K562 (cell line): ENCODE data around the gene SERPINA1. TPM values are rescaled to one million over a fixed set of nuclear protein-coding genes. Genes with fewer than 3 reads are reported as not detected.

Experiments
- HDAC6 ChIP-seq: IDR thresholded peaks from 2 replicates; pipeline ENCODE4 v1.6.1; 2012; ENCODE audit warnings: low read depth, mild to moderate bottlenecking, control low read depth, inconsistent platforms, low read length, moderate library complexity
- KAT8 ChIP-seq: fragments of 450-650 bp; IDR thresholded peaks from 2 replicates; pipeline ENCODE4 v1.6.1; 2016; ENCODE audit warnings: low read depth, mild to moderate bottlenecking
- KDM2B ChIP-seq: fragments of 250-450 bp; sonication (Bioruptor Pico); IDR thresholded peaks from 2 replicates; pipeline ENCODE4 v1.8.0; 2021; ENCODE audit warnings: mild to moderate bottlenecking, moderate library complexity
- KDM5B ChIP-seq: fragments of 200-600 bp; sonication (generic); IDR thresholded peaks from 2 replicates; pipeline ENCODE4 v1.6.1; 2012; ENCODE audit warnings: low read depth, mild to moderate bottlenecking, moderate library complexity, low read length, control low read depth, inconsistent platforms; ENCODE audit not compliant: insufficient replicate concordance
- RBM15 ChIP-seq: fragments of 200-400 bp; formaldehyde crosslinking; IDR thresholded peaks from 2 replicates; pipeline ENCODE4 v1.6.1; 2018; ENCODE audit warnings: mild to moderate bottlenecking, low read length, moderate library complexity; ENCODE audit not compliant: insufficient read depth
- TEAD1 ChIP-seq, 2 experiments: fragments of 450-650 bp in 1 of 2; sonication (generic) in 1 of 2; formaldehyde crosslinking; IDR thresholded peaks; 2 replicates each; pipeline versions ENCODE4 v1.4.0 to v1.8.0; 2020 to 2022; ENCODE audit warnings: mild to moderate bottlenecking in 2 of 2, missing genetic modification reagents in 1 of 2
- YY1 ChIP-seq, 3 experiments: IDR thresholded peaks; 2 replicates each; pipeline ENCODE4 v1.6.1; 2011; ENCODE audit warnings: low read length in 2 of 3, mild to moderate bottlenecking in 2 of 3, moderate library complexity in 2 of 3, borderline replicate concordance in 1 of 3, control low read depth in 1 of 3, low read depth in 1 of 3; ENCODE audit not compliant: insufficient read depth in 3 of 3, insufficient replicate concordance in 2 of 3, control insufficient read depth in 1 of 3, insufficient read length in 1 of 3; ENCODE audit errors: extremely low read depth in 1 of 3
- ZNF764 ChIP-seq: fragments of 250-450 bp; sonication (Bioruptor Pico); IDR thresholded peaks from 2 replicates; pipeline ENCODE4 v1.4.0; 2020; ENCODE audit warnings: low read depth, mild to moderate bottlenecking, moderate library complexity
- polyA plus RNA-seq, 8 experiments: library from polyadenylated mRNA; depleted of rRNA in 4 of 8; stranded (reverse) in 5 of 8; unstranded in 3 of 8; fragments of >200 nt; fragmentation: Nextera tagmentation in 2 of 8; fragmentation: Illumina TruSeq in 1 of 8; extraction: Ambion mirVana in 2 of 8; extraction: Trizol in 1 of 8; gene quantifications; 2 replicates each; pipeline versions ENCODE4 v1.2.1 to v1.2.3, GENCODE V29; 2011 to 2014; ENCODE audit warnings: inconsistent platforms in 1 of 8, missing spikeins in 1 of 8
- total RNA-seq, 7 experiments: library from RNA; depleted of rRNA in 6 of 7; stranded (reverse); fragments of >200 nt in 6 of 7; fragmentation: Illumina TruSeq in 2 of 7; extraction: Trizol in 2 of 7; gene quantifications; 2 replicates each; pipeline versions ENCODE4 v1.2.1 to v1.2.3, GENCODE V29; 2011 to 2021; ENCODE audit warnings: low replicate concordance in 1 of 7
- TF ChIP-seq, protein P1 (sequence below): fragments of 200-600 bp; sonication (generic); IDR thresholded peaks from one replicate; pipeline ENCODE4 v1.6.1; 2012; ENCODE audit warnings: mild to moderate bottlenecking, low read depth, low read length, inconsistent platforms
- TF ChIP-seq, protein P2 (sequence below): IDR thresholded peaks from 3 replicates; pipeline ENCODE4 v1.6.1; 2011; ENCODE audit warnings: borderline replicate concordance, mild to moderate bottlenecking, moderate library complexity; ENCODE audit not compliant: insufficient read length; ENCODE audit errors: extremely low read depth

SERPINA1 gene
- total and polyA plus RNA-seq, 9 of the 15 experiments (the other 6 are each of a cell fraction or from before 2014, with no cell fraction given), result 4.1 TPM; not detected in 8

DNA sequence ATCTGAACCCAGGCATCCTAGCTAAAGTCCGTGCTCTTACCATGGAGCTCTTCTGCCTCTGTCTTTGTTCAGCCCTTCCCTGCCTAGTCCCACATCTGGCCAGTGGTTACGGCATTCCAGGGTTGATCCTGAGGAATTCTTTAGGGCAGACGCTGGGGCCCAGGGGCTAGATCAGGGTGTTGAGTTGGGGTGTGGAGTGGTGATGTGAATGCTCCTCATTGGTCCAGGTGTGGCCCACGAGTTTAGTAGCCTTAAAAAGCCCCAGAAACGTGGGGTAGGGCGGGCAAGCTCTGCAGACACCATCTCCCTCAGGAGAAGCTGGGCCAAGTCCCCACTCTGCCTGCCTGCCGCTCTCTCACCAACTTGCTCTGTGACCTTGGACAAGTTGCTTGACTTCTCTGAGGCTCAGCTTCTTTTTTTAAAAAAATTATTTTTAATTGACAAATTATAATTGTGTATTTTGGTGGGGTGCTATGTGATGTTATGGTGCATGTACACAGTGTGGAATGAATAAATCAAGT lies 56.3 kb downstream of the SERPINA1 start (continued):
- TF ChIP-seq, protein P1, sequence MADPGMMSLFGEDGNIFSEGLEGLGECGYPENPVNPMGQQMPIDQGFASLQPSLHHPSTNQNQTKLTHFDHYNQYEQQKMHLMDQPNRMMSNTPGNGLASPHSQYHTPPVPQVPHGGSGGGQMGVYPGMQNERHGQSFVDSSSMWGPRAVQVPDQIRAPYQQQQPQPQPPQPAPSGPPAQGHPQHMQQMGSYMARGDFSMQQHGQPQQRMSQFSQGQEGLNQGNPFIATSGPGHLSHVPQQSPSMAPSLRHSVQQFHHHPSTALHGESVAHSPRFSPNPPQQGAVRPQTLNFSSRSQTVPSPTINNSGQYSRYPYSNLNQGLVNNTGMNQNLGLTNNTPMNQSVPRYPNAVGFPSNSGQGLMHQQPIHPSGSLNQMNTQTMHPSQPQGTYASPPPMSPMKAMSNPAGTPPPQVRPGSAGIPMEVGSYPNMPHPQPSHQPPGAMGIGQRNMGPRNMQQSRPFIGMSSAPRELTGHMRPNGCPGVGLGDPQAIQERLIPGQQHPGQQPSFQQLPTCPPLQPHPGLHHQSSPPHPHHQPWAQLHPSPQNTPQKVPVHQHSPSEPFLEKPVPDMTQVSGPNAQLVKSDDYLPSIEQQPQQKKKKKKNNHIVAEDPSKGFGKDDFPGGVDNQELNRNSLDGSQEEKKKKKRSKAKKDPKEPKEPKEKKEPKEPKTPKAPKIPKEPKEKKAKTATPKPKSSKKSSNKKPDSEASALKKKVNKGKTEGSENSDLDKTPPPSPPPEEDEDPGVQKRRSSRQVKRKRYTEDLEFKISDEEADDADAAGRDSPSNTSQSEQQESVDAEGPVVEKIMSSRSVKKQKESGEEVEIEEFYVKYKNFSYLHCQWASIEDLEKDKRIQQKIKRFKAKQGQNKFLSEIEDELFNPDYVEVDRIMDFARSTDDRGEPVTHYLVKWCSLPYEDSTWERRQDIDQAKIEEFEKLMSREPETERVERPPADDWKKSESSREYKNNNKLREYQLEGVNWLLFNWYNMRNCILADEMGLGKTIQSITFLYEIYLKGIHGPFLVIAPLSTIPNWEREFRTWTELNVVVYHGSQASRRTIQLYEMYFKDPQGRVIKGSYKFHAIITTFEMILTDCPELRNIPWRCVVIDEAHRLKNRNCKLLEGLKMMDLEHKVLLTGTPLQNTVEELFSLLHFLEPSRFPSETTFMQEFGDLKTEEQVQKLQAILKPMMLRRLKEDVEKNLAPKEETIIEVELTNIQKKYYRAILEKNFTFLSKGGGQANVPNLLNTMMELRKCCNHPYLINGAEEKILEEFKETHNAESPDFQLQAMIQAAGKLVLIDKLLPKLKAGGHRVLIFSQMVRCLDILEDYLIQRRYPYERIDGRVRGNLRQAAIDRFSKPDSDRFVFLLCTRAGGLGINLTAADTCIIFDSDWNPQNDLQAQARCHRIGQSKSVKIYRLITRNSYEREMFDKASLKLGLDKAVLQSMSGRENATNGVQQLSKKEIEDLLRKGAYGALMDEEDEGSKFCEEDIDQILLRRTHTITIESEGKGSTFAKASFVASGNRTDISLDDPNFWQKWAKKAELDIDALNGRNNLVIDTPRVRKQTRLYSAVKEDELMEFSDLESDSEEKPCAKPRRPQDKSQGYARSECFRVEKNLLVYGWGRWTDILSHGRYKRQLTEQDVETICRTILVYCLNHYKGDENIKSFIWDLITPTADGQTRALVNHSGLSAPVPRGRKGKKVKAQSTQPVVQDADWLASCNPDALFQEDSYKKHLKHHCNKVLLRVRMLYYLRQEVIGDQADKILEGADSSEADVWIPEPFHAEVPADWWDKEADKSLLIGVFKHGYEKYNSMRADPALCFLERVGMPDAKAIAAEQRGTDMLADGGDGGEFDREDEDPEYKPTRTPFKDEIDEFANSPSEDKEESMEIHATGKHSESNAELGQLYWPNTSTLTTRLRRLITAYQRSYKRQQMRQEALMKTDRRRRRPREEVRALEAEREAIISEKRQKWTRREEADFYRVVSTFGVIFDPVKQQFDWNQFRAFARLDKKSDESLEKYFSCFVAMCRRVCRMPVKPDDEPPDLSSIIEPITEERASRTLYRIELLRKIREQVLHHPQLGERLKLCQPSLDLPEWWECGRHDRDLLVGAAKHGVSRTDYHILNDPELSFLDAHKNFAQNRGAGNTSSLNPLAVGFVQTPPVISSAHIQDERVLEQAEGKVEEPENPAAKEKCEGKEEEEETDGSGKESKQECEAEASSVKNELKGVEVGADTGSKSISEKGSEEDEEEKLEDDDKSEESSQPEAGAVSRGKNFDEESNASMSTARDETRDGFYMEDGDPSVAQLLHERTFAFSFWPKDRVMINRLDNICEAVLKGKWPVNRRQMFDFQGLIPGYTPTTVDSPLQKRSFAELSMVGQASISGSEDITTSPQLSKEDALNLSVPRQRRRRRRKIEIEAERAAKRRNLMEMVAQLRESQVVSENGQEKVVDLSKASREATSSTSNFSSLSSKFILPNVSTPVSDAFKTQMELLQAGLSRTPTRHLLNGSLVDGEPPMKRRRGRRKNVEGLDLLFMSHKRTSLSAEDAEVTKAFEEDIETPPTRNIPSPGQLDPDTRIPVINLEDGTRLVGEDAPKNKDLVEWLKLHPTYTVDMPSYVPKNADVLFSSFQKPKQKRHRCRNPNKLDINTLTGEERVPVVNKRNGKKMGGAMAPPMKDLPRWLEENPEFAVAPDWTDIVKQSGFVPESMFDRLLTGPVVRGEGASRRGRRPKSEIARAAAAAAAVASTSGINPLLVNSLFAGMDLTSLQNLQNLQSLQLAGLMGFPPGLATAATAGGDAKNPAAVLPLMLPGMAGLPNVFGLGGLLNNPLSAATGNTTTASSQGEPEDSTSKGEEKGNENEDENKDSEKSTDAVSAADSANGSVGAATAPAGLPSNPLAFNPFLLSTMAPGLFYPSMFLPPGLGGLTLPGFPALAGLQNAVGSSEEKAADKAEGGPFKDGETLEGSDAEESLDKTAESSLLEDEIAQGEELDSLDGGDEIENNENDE, result no peak
- TF ChIP-seq HDAC6 (no peak), KDM2B (CRISPR knock-in tag) (no peak), TEAD1 (CRISPR knock-in tag; IDR thresholded peaks at IDR 0.05) (no peak), RBM15 (no peak), YY1 (IDR thresholded peaks at IDR 0.05; ENCODE audit: borderline replicate concordance in 1 of 3, control insufficient read depth in 1 of 3, extremely low read depth in 1 of 3, insufficient read depth in 3 of 3, insufficient read length in 1 of 3, insufficient replicate concordance in 2 of 3, low read depth in 1 of 3, low read length in 2 of 3) (no peak), KDM5B (no peak), ZNF764 (CRISPR knock-in tag) (no peak), KAT8 (no peak)
- TF ChIP-seq, protein P2, sequence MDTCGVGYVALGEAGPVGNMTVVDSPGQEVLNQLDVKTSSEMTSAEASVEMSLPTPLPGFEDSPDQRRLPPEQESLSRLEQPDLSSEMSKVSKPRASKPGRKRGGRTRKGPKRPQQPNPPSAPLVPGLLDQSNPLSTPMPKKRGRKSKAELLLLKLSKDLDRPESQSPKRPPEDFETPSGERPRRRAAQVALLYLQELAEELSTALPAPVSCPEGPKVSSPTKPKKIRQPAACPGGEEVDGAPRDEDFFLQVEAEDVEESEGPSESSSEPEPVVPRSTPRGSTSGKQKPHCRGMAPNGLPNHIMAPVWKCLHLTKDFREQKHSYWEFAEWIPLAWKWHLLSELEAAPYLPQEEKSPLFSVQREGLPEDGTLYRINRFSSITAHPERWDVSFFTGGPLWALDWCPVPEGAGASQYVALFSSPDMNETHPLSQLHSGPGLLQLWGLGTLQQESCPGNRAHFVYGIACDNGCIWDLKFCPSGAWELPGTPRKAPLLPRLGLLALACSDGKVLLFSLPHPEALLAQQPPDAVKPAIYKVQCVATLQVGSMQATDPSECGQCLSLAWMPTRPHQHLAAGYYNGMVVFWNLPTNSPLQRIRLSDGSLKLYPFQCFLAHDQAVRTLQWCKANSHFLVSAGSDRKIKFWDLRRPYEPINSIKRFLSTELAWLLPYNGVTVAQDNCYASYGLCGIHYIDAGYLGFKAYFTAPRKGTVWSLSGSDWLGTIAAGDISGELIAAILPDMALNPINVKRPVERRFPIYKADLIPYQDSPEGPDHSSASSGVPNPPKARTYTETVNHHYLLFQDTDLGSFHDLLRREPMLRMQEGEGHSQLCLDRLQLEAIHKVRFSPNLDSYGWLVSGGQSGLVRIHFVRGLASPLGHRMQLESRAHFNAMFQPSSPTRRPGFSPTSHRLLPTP, result no peak
